ENCODE results near the gene CHCHD10. TPM values are rescaled to one million over a fixed set of nuclear protein-coding genes. Genes with fewer than 3 reads are reported as not detected.

CHCHD10 gene
- total RNA-seq, 1 experiment from 2014 or later, result 178 TPM

DNA sequence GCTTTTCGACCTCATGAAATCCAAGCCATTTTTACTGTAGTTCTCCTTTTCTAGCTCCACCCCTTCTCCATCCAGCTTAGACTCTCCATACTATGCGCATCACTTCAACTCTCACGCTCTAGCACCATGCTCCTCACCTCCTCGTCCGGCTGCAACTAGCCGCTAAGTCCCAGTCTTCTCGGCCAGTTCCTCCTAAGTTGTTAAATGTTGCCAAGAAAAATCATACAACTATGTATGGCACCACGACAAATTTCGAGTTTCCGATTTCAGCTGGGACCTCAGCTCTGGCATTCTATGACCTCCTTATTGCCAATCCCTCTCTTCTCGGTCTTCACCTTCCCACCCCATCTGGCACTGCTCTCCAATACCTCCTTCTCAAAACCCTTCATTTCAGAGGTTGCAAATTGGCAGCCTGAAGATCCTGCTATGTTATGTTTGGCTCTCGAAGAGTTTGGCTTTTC, 17.9 kb downstream of the CHCHD10 start:
- H3K4me3 Mint-ChIP-seq (ENCODE audit: unreplicated experiment), result peak overlapping the region; percentile 89
- H3K27ac Mint-ChIP-seq (ENCODE audit: unreplicated experiment), result peak overlapping the region; percentile 17
- intact Hi-C loops (cut with micrococcal nuclease; ENCODE audit: unreplicated experiment), result no loop called here
- H3K9me3 Mint-ChIP-seq (ENCODE audit: unreplicated experiment), result no peaks in the 10 kb centered on the region
- POLR2A ChIA-PET, result interaction anchor here (0.6 kb wide), 1 partner anchor 56 kb away, joined by 5 read pairs; no protein-coding TSS in a partner anchor
- H3K27me3 Mint-ChIP-seq (ENCODE audit: insufficient read depth, unreplicated experiment), result no peaks in the 10 kb centered on the region
- no peak for DNase-seq
- peaks cover 11% of the 10 kb centered on the region for H3K4me1 Mint-ChIP-seq (ENCODE audit: low read depth, unreplicated experiment)
- H3K9me3 ChIP-seq, result no peaks in the 10 kb centered on the region
- TF ChIP-seq, protein P1, sequence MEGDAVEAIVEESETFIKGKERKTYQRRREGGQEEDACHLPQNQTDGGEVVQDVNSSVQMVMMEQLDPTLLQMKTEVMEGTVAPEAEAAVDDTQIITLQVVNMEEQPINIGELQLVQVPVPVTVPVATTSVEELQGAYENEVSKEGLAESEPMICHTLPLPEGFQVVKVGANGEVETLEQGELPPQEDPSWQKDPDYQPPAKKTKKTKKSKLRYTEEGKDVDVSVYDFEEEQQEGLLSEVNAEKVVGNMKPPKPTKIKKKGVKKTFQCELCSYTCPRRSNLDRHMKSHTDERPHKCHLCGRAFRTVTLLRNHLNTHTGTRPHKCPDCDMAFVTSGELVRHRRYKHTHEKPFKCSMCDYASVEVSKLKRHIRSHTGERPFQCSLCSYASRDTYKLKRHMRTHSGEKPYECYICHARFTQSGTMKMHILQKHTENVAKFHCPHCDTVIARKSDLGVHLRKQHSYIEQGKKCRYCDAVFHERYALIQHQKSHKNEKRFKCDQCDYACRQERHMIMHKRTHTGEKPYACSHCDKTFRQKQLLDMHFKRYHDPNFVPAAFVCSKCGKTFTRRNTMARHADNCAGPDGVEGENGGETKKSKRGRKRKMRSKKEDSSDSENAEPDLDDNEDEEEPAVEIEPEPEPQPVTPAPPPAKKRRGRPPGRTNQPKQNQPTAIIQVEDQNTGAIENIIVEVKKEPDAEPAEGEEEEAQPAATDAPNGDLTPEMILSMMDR (IDR thresholded peaks at IDR 0.05; ENCODE audit: insufficient read depth in 1 of 2, low read depth in 1 of 2, low read length in 1 of 2, severe bottlenecking in 1 of 2, unreplicated experiment in 1 of 2), result no peak
- BruUV-seq (replicated peaks), result no TSS peak
- H3K36me3 ChIP-seq (ENCODE audit: control insufficient read depth, insufficient read depth, low read length), result no peaks in the 10 kb centered on the region
- H3K27me3 ChIP-seq (replicated peaks; ENCODE audit: control insufficient read depth, insufficient read depth, low read length), result no peaks in the 10 kb centered on the region
- no peaks in the 10 kb centered on the region for H3K36me3 Mint-ChIP-seq (ENCODE audit: insufficient read depth, unreplicated experiment)
- H3K4me3 ChIP-seq (ENCODE audit: low read depth, low read length), result peak overlapping the region; percentile 82
- 0 out of 2 replicates have a peak, but pooled peaks cover 3% of the 10 kb centered on the region for H3K4me1 ChIP-seq
- CTCF ChIA-PET, result interaction anchor here (0.7 kb wide), 2 partner anchors 14 to 33 kb away, joined by 4 read pairs; no protein-coding TSS in a partner anchor

DNA sequence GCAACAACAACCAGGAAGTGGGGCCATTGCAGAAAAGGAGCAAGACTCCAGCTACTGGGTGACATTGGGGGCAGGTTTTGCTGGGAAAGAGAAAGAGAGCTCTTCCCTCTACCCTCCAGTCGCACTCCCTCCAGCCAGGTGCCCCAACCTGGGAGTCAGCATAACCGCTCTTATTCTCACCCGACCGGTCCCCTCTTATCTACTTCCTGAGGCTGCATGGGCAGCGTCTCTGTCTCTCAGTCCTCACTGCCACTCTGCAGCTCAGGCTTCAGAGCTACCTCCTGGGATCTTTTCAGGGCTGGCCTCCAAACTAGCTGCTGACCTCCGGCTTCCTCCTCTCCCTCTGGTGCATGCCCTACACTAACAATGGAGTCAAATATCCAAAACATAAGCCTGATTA, 22.0 kb downstream of the CHCHD10 start:
- H3K4me3 Mint-ChIP-seq (ENCODE audit: unreplicated experiment), result no peak overlapping the region
- Histone ChIP-seq H3K27me3 (replicated peaks; ENCODE audit: control insufficient read depth, insufficient read depth, low read length) (no peaks in the 10 kb centered on the region), H3K36me3 (ENCODE audit: control insufficient read depth, insufficient read depth, low read length) (no peaks in the 10 kb centered on the region), H3K4me3 (ENCODE audit: low read depth, low read length) (no peak overlapping the region), H3K9me3 (no peaks in the 10 kb centered on the region), H3K4me1 (no peaks in the 10 kb centered on the region)
- H3K27me3 Mint-ChIP-seq (ENCODE audit: insufficient read depth, unreplicated experiment), result no peaks in the 10 kb centered on the region
- H3K9me3 Mint-ChIP-seq (ENCODE audit: unreplicated experiment), result no peaks in the 10 kb centered on the region
- TF ChIP-seq, protein P1 (IDR thresholded peaks at IDR 0.05; ENCODE audit: insufficient read depth in 1 of 2, low read depth in 1 of 2, low read length in 1 of 2, severe bottlenecking in 1 of 2, unreplicated experiment in 1 of 2), result no peak
- intact Hi-C loops (cut with micrococcal nuclease; ENCODE audit: unreplicated experiment), result no loop called here
- ChIA-PET CTCF (interaction anchor here (0.5 kb wide), 1 partner anchor 23 kb away, joined by 3 read pairs; no protein-coding TSS in a partner anchor), POLR2A (no interaction called here)
- BruUV-seq (replicated peaks), result no TSS peak
- no peak for DNase-seq
- H3K27ac Mint-ChIP-seq (ENCODE audit: unreplicated experiment), result peak overlapping the region; percentile 26
- peaks cover 11% of the 10 kb centered on the region for H3K4me1 Mint-ChIP-seq (ENCODE audit: low read depth, unreplicated experiment)
- H3K36me3 Mint-ChIP-seq (ENCODE audit: insufficient read depth, unreplicated experiment), result peaks cover 6% of the 10 kb centered on the region

GRCh38 chr22:23744485-23744884, 23.3 kb downstream of the CHCHD10 start:
- Mint-ChIP-seq H3K36me3 (ENCODE audit: insufficient read depth, unreplicated experiment) (peaks cover 6% of the 10 kb centered on the region), H3K4me1 (ENCODE audit: low read depth, unreplicated experiment) (peaks cover 2% of the 10 kb centered on the region), H3K27ac (ENCODE audit: unreplicated experiment) (no peak overlapping the region), H3K27me3 (ENCODE audit: insufficient read depth, unreplicated experiment) (no peaks in the 10 kb centered on the region), H3K4me3 (ENCODE audit: unreplicated experiment) (no peak overlapping the region), H3K9me3 (ENCODE audit: unreplicated experiment) (no peaks in the 10 kb centered on the region)
- POLR2A ChIA-PET, result interaction anchor here (0.6 to 0.7 kb wide), 2 partner anchors 9 to 150 kb away, joined by 3 to 5 read pairs; partner anchors contain the start of gene MIF
- Histone ChIP-seq H3K9me3 (no peaks in the 10 kb centered on the region), H3K4me1 (no peaks in the 10 kb centered on the region), H3K27me3 (replicated peaks; ENCODE audit: control insufficient read depth, insufficient read depth, low read length) (no peaks in the 10 kb centered on the region), H3K36me3 (ENCODE audit: control insufficient read depth, insufficient read depth, low read length) (no peaks in the 10 kb centered on the region), H3K4me3 (ENCODE audit: low read depth, low read length) (no peak overlapping the region)
- intact Hi-C loops (cut with micrococcal nuclease; ENCODE audit: unreplicated experiment), result no loop called here
- TF ChIP-seq, protein P1 (IDR thresholded peaks at IDR 0.05; ENCODE audit: insufficient read depth in 1 of 2, low read depth in 1 of 2, low read length in 1 of 2, severe bottlenecking in 1 of 2, unreplicated experiment in 1 of 2), result no peak
- no peak for DNase-seq
- BruUV-seq (replicated peaks), result no TSS peak
- CTCF ChIA-PET, result no interaction called here

Measured in Caco-2 (cell line).